ENCODE measurements around the gene CD2BP2. TPM values are rescaled to one million over a fixed set of nuclear protein-coding genes. Genes with fewer than 3 reads are reported as not detected.

CD2BP2 gene
- polyA plus RNA-seq, 4 donors, result 30.0 to 43.5 (median 39.9) TPM

- no peak overlapping the region for H3K4me3 ChIP-seq (ENCODE audit: low read depth in 1 of 3, low read length in 3 of 3)
- FAIRE-seq (no peak), DNase-seq (no peak)
- peaks cover 0 to 7% (median 0%) of the 10 kb centered on the region in 3 donors for H3K36me3 ChIP-seq (ENCODE audit: control insufficient read depth in 3 of 3, insufficient read depth in 2 of 3, low read depth in 1 of 3, low read length in 3 of 3)
- 70 to 77% (median 74%) methylated on average over 6 of the region's 6 CpGs for WGBS, 3 donors
- peaks cover 2 to 20% (median 5%) of the 10 kb centered on the region in 3 donors for H3K4me1 ChIP-seq (ENCODE audit: control insufficient read depth in 3 of 3, insufficient read depth in 2 of 3, low read depth in 1 of 3, low read length in 2 of 3)
- no peaks in the 10 kb centered on the region for H3K9me3 ChIP-seq (ENCODE audit: control insufficient read depth in 2 of 2, insufficient read depth in 1 of 2, low read depth in 1 of 2, low read length in 1 of 2)
- no peaks in the 10 kb centered on the region for H3K27me3 ChIP-seq (ENCODE audit: control insufficient read depth in 3 of 3, insufficient read depth in 3 of 3, low read length in 3 of 3)
- H3K27ac ChIP-seq (ENCODE audit: low read depth in 1 of 3, low read length in 2 of 3), result no peak overlapping the region
These were observed 25.7 kb upstream of the CD2BP2 start for GRCh38 chr16:30380803-30381208.

DNA sequence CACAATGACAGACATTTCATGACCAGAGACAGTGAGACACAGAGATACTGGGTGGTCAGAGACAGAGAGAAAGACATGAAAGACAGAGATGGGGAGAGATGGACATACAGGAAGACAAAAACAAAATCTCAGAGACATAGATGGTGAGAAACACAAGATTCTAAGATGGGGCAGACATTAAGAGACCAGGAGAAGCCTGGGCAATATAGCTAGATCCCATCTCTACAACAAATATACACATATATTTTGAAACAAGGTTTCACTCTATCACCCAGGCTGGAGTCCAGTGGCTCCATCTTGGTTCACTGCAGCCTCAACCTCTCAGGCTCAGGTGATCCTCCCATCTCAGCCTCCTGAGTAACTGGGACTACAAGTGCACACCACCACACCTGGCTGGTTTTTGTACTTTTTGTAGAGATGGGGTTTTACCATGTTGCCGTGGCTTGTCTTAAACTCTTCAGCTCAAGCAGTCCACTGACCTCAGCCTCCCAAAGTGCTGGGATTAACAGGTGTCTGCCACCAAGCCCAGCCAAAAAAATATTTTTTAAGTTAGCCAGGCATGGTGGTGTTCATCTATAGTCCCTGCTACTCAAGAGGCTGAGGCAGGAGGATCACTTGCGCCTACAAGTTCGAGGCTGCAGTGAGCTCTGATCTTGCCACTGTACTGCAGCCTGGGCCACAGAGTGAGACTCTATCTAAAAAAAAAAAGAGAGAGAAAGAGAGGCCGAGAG, 25.1 kb upstream of the CD2BP2 start:
- Histone ChIP-seq H3K27me3 (ENCODE audit: control insufficient read depth in 3 of 3, insufficient read depth in 3 of 3, low read length in 3 of 3) (no peaks in the 10 kb centered on the region), H3K27ac (ENCODE audit: low read depth in 1 of 3, low read length in 2 of 3) (peak overlapping the region in 1 of 3 donors; percentile 11), H3K4me3 (ENCODE audit: low read depth in 1 of 3, low read length in 3 of 3) (no peak overlapping the region), H3K4me1 (ENCODE audit: control insufficient read depth in 3 of 3, insufficient read depth in 2 of 3, low read depth in 1 of 3, low read length in 2 of 3) (peaks cover 2 to 20% (median 5%) of the 10 kb centered on the region in 3 donors), H3K36me3 (ENCODE audit: control insufficient read depth in 3 of 3, insufficient read depth in 2 of 3, low read depth in 1 of 3, low read length in 3 of 3) (peaks cover 0 to 7% (median 0%) of the 10 kb centered on the region in 3 donors), H3K9me3 (ENCODE audit: control insufficient read depth in 2 of 2, insufficient read depth in 1 of 2, low read depth in 1 of 2, low read length in 1 of 2) (no peaks in the 10 kb centered on the region)
- DNase-seq (no peak), FAIRE-seq (no peak)
- WGBS, 3 donors, result 83 to 97% (median 89%) methylated on average over 4 of the region's 4 CpGs

GRCh38 chr16:30379158-30379783, 24.2 kb upstream of the CD2BP2 start:
- DNase-seq, result no peak
- WGBS, 3 donors, result 29 to 35% (median 35%) methylated on average over 27 of the region's 27 CpGs
- Histone ChIP-seq H3K27ac (ENCODE audit: low read depth in 1 of 3, low read length in 2 of 3) (peak overlapping the region; percentile 82 to 100 (median 96)), H3K4me1 (ENCODE audit: control insufficient read depth in 3 of 3, insufficient read depth in 2 of 3, low read depth in 1 of 3, low read length in 2 of 3) (peaks cover 2 to 20% (median 5%) of the 10 kb centered on the region in 3 donors), H3K9me3 (ENCODE audit: control insufficient read depth in 2 of 2, insufficient read depth in 1 of 2, low read depth in 1 of 2, low read length in 1 of 2) (no peaks in the 10 kb centered on the region), H3K4me3 (ENCODE audit: low read depth in 1 of 3, low read length in 3 of 3) (peak overlapping the region; percentile 25 to 71 (median 52)), H3K36me3 (ENCODE audit: control insufficient read depth in 3 of 3, insufficient read depth in 2 of 3, low read depth in 1 of 3, low read length in 3 of 3) (peaks cover 0 to 7% (median 0%) of the 10 kb centered on the region in 3 donors), H3K27me3 (ENCODE audit: control insufficient read depth in 3 of 3, insufficient read depth in 3 of 3, low read length in 3 of 3) (no peaks in the 10 kb centered on the region)
- no peak for FAIRE-seq

GRCh38 chr16:30378236-30379157, 23.4 kb upstream of the CD2BP2 start:
- peak overlapping the region; percentile 35 to 94 (median 65) for H3K4me3 ChIP-seq (ENCODE audit: low read depth in 1 of 3, low read length in 3 of 3)
- peak overlapping the region; percentile 82 to 100 (median 100) for H3K27ac ChIP-seq (ENCODE audit: low read depth in 1 of 3, low read length in 2 of 3)
- FAIRE-seq (no peak), DNase-seq (peak; percentile 98 to 99)
- 1% methylated on average over 51 to 67 of the region's 67 CpGs for WGBS, 3 donors
- no peaks in the 10 kb centered on the region for H3K27me3 ChIP-seq (ENCODE audit: control insufficient read depth in 3 of 3, insufficient read depth in 3 of 3, low read length in 3 of 3)
- H3K9me3 ChIP-seq (ENCODE audit: control insufficient read depth in 2 of 2, insufficient read depth in 1 of 2, low read depth in 1 of 2, low read length in 1 of 2), result no peaks in the 10 kb centered on the region
- H3K36me3 ChIP-seq (ENCODE audit: control insufficient read depth in 3 of 3, insufficient read depth in 2 of 3, low read depth in 1 of 3, low read length in 3 of 3), result peaks cover 0 to 7% (median 0%) of the 10 kb centered on the region in 3 donors
- H3K4me1 ChIP-seq (ENCODE audit: control insufficient read depth in 3 of 3, insufficient read depth in 2 of 3, low read depth in 1 of 3, low read length in 2 of 3), result peaks cover 2 to 20% (median 5%) of the 10 kb centered on the region in 3 donors

GRCh38 chr16:30377812-30378235, 22.7 kb upstream of the CD2BP2 start:
- WGBS, 3 donors, result 0 to 1% (median 0%) methylated on average over 28 to 39 of the region's 39 CpGs
- peak; percentile 83 to 94 for DNase-seq
- no peaks in the 10 kb centered on the region for H3K9me3 ChIP-seq (ENCODE audit: control insufficient read depth in 2 of 2, insufficient read depth in 1 of 2, low read depth in 1 of 2, low read length in 1 of 2)
- H3K4me1 ChIP-seq (ENCODE audit: control insufficient read depth in 3 of 3, insufficient read depth in 2 of 3, low read depth in 1 of 3, low read length in 2 of 3), result peaks cover 2 to 20% (median 5%) of the 10 kb centered on the region in 3 donors
- no peaks in the 10 kb centered on the region for H3K27me3 ChIP-seq (ENCODE audit: control insufficient read depth in 3 of 3, insufficient read depth in 3 of 3, low read length in 3 of 3)
- peak overlapping the region; percentile 99 to 100 (median 100) for H3K27ac ChIP-seq (ENCODE audit: low read depth in 1 of 3, low read length in 2 of 3)
- FAIRE-seq, result no peak
- peak overlapping the region; percentile 35 to 94 (median 65) for H3K4me3 ChIP-seq (ENCODE audit: low read depth in 1 of 3, low read length in 3 of 3)
- peaks cover 0 to 7% (median 0%) of the 10 kb centered on the region in 3 donors for H3K36me3 ChIP-seq (ENCODE audit: control insufficient read depth in 3 of 3, insufficient read depth in 2 of 3, low read depth in 1 of 3, low read length in 3 of 3)

GRCh38 chr16:30377050-30377811, 22.1 kb upstream of the CD2BP2 start:
- H3K27ac ChIP-seq (ENCODE audit: low read depth in 1 of 3, low read length in 2 of 3), result peak overlapping the region; percentile 99 to 100 (median 100)
- H3K27me3 ChIP-seq (ENCODE audit: control insufficient read depth in 3 of 3, insufficient read depth in 3 of 3, low read length in 3 of 3), result no peaks in the 10 kb centered on the region
- DNase-seq (no peak), FAIRE-seq (no peak)
- peak overlapping the region; percentile 35 to 94 (median 65) for H3K4me3 ChIP-seq (ENCODE audit: low read depth in 1 of 3, low read length in 3 of 3)
- H3K4me1 ChIP-seq (ENCODE audit: control insufficient read depth in 3 of 3, insufficient read depth in 2 of 3, low read depth in 1 of 3, low read length in 2 of 3), result peaks cover 2 to 20% (median 5%) of the 10 kb centered on the region in 3 donors
- H3K9me3 ChIP-seq (ENCODE audit: control insufficient read depth in 2 of 2, insufficient read depth in 1 of 2, low read depth in 1 of 2, low read length in 1 of 2), result no peaks in the 10 kb centered on the region
- peaks cover 0 to 7% (median 0%) of the 10 kb centered on the region in 3 donors for H3K36me3 ChIP-seq (ENCODE audit: control insufficient read depth in 3 of 3, insufficient read depth in 2 of 3, low read depth in 1 of 3, low read length in 3 of 3)
- whole genome bisulfite sequencing, 3 donors, result 29 to 38% (median 35%) methylated on average over 28 to 29 of the region's 29 CpGs

DNA sequence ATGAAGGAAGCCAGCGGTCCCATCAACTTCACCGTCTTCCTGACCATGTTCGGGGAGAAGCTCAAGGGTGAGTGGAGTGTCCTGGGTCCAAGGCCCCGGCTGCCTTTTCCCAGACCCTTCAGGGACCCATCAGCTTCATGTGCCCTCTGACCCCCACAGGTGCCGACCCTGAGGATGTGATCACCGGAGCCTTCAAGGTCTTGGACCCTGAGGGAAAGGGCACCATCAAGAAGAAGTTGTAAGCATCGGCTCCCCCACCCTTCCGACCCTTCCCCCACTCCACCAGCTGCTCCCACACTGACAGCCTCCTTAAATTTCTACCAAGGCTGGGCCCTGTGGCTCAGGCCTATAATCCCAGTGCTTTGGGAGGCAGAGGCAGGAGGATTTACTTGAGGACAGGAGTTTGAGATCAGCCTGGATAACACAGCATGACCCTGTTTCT, 21.4 kb upstream of the CD2BP2 start:
- H3K27me3 ChIP-seq (ENCODE audit: control insufficient read depth in 3 of 3, insufficient read depth in 3 of 3, low read length in 3 of 3), result no peaks in the 10 kb centered on the region
- H3K27ac ChIP-seq (ENCODE audit: low read depth in 1 of 3, low read length in 2 of 3), result peak overlapping the region in 2 of 3 donors; percentile 47 to 100
- no peak for DNase-seq
- whole genome bisulfite sequencing, 3 donors, result 88 to 97% (median 92%) methylated on average over 8 of the region's 8 CpGs
- H3K4me3 ChIP-seq (ENCODE audit: low read depth in 1 of 3, low read length in 3 of 3), result no peak overlapping the region
- peaks cover 0 to 5% (median 0%) of the 10 kb centered on the region in 3 donors for H3K36me3 ChIP-seq (ENCODE audit: control insufficient read depth in 3 of 3, insufficient read depth in 2 of 3, low read depth in 1 of 3, low read length in 3 of 3)
- FAIRE-seq, result no peak
- H3K9me3 ChIP-seq (ENCODE audit: control insufficient read depth in 2 of 2, insufficient read depth in 1 of 2, low read depth in 1 of 2, low read length in 1 of 2), result no peaks in the 10 kb centered on the region
- peaks cover 2 to 19% (median 5%) of the 10 kb centered on the region in 3 donors for H3K4me1 ChIP-seq (ENCODE audit: control insufficient read depth in 3 of 3, insufficient read depth in 2 of 3, low read depth in 1 of 3, low read length in 2 of 3)
